B cell (primary cell): ENCODE measurements around the gene ZNF365.

Experiments used
- CTCF ChIP-seq: fragments of 200-600 bp; IDR thresholded peaks from one replicate; pipeline ENCODE4 v1.8.0; 2022; ENCODE audit warnings: antibody characterized with exemption, mild to moderate bottlenecking
- EZH2 ChIP-seq: IDR thresholded peaks from 2 replicates; pipeline ENCODE4 v1.6.1; 2012; ENCODE audit warnings: borderline replicate concordance, low read depth, mild to moderate bottlenecking, moderate library complexity, low read length; ENCODE audit not compliant: insufficient read depth, poor library complexity, severe bottlenecking

- TF ChIP-seq CTCF (no peak), EZH2 (no peak)
Observed at GRCh38 chr10:62399211-62399610, 25.0 kb downstream of the ZNF365 start.
